CD4-positive, alpha-beta T cell treated with Interleukin-4 for 4 hours (primary cell): ENCODE results near the gene HS3ST3A1.
"Not testable (repeated sequence)": the region's sequence is repeated elsewhere in the genome, so short reads cannot be mapped to it uniquely, and the experiment has no call there.

Experiments used
- DNase-seq: peaks from one replicate; pipeline ENCODE4 v3.0.0-alpha.2; 2020

Gene HS3ST3A1

GRCh38 chr17:13534946-13535345 lies 66.8 kb downstream of the HS3ST3A1 start:
- no peak for DNase-seq

- no peak for DNase-seq
Observed at GRCh38 chr17:13531721-13532120, 70.0 kb downstream of the HS3ST3A1 start.

- no peak for DNase-seq
Observed at GRCh38 chr17:13525876-13526275, 75.9 kb downstream of the HS3ST3A1 start.

- no peak for DNase-seq
Observed at GRCh38 chr17:13523164-13523563, 78.6 kb downstream of the HS3ST3A1 start.

GRCh38 chr17:13522749-13523148 lies 79.0 kb downstream of the HS3ST3A1 start:
- no peak for DNase-seq

GRCh38 chr17:13521784-13522183 lies 79.9 kb downstream of the HS3ST3A1 start:
- DNase-seq, result no peak

GRCh38 chr17:13520899-13521572 lies 80.7 kb downstream of the HS3ST3A1 start:
- no peak for DNase-seq

GRCh38 chr17:13518261-13519000 lies 83.3 kb downstream of the HS3ST3A1 start:
- DNase-seq, result no peak

GRCh38 chr17:13513039-13513405 lies 88.7 kb downstream of the HS3ST3A1 start:
- no peak for DNase-seq

- DNase-seq, result no peak
Observed at GRCh38 chr17:13510062-13510461, 91.7 kb downstream of the HS3ST3A1 start.

GRCh38 chr17:13509527-13509926 lies 92.2 kb downstream of the HS3ST3A1 start:
- DNase-seq, result no peak

GRCh38 chr17:13508896-13509295 lies 92.8 kb downstream of the HS3ST3A1 start:
- DNase-seq, result no peak

- no peak for DNase-seq
Observed at GRCh38 chr17:13503526-13503925, 98.2 kb downstream of the HS3ST3A1 start.

- DNase-seq, result no peak
Observed at GRCh38 chr17:13502263-13502662, 99.5 kb downstream of the HS3ST3A1 start.

- no peak for DNase-seq
Observed at GRCh38 chr17:13500947-13501346, 100.8 kb downstream of the HS3ST3A1 start.

GRCh38 chr17:13498184-13498583 lies 103.5 kb downstream of the HS3ST3A1 start:
- DNase-seq, result no peak

- DNase-seq, result not testable (repeated sequence)
Observed at GRCh38 chr17:13496553-13497056, 105.1 kb downstream of the HS3ST3A1 start.

GRCh38 chr17:13495423-13495822 lies 106.3 kb downstream of the HS3ST3A1 start:
- DNase-seq, result no peak

- no peak for DNase-seq
Observed at GRCh38 chr17:13492737-13493122, 109.0 kb downstream of the HS3ST3A1 start.

GRCh38 chr17:13491916-13492736 lies 109.6 kb downstream of the HS3ST3A1 start:
- no peak for DNase-seq

- DNase-seq, result no peak
Observed at GRCh38 chr17:13491491-13491890, 110.2 kb downstream of the HS3ST3A1 start.

- DNase-seq, result no peak
Observed at GRCh38 chr17:13490906-13491482, 110.7 kb downstream of the HS3ST3A1 start.

GRCh38 chr17:13490427-13490826 lies 111.3 kb downstream of the HS3ST3A1 start:
- no peak for DNase-seq
